Erythroblast (primary cell): ENCODE data around the gene ZNF416.

Source experiments
- DNase-seq, 2 experiments: peaks; one replicate each; lab custom pipeline; 2025; lab: John Stamatoyannopoulos, UW
- GATA1 ChIP-seq: IDR thresholded peaks from 2 replicates; pipeline ENCODE4 v1.6.1; 2011; ENCODE audit warnings: low read depth, mild to moderate bottlenecking, control low read depth, low read length, moderate library complexity
- POLR2A ChIP-seq: IDR thresholded peaks from 2 replicates; pipeline ENCODE4 v1.6.1; 2011; ENCODE audit warnings: mild to moderate bottlenecking, low read length

The ZNF416 gene

DNA sequence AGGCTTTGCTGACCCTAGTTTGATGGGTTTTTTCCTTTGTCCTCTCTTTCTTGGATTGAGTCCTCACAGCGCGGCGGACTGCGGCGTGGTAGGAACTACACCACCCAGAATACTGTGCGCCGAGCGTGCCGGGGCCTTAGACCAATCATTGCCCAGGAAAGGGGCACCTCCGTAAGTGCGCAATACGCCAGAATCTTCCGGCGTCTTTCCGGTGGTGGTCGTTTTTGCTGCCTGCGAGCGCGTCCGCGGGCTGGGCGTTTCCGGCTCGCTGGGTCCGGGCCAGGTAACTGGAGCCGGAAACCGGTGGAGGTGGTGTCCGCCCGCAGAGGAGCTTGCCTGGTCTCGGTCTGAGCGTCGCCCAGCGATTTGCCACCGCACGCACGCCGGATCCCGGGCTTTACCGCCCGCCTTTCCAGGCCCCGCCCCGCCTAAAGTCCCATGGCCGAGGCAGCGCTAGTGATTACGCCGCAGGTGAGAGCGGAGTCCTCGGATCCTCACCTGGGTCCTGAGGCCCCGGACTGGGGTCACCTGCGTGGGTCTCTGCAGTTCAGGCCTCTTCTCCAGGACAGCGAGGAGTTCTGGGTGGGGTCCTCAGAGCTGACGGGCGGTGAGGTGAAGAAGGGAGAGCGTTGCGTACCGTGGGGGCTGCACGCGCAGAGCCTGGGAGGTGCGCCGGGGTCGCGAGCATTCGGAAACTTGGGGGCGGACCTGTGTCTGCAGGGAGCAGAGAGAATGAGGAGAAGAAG is 51.4 kb downstream of the ZNF416 start, which contains the start of gene ZNF549:
ZNF549 (plus strand) TSS at position 221 of the 746 bp plus-strand sequence; CDS start at position 439, 218 bp downstream.
- DNase-seq = peak; percentile 89 to 92
- peak; percentile 47 for TF ChIP-seq POLR2A
- no peak for TF ChIP-seq GATA1
